HG02840 (cell line): ENCODE results near the gene HPF1.
"Not testable (repeated sequence)": the region's sequence is repeated elsewhere in the genome, so short reads cannot be mapped to it uniquely, and the experiment has no call there.

ENCODE experiments used
- ATAC-seq: cut with Tn5 transposase; IDR thresholded peaks from one replicate; pipeline ENCODE4 v1.9.1; 2021; ENCODE audit warnings: mild to moderate bottlenecking, moderate library complexity, moderate number of reproducible peaks; ENCODE audit not compliant: unreplicated experiment, low FRiP score

Gene HPF1

DNA sequence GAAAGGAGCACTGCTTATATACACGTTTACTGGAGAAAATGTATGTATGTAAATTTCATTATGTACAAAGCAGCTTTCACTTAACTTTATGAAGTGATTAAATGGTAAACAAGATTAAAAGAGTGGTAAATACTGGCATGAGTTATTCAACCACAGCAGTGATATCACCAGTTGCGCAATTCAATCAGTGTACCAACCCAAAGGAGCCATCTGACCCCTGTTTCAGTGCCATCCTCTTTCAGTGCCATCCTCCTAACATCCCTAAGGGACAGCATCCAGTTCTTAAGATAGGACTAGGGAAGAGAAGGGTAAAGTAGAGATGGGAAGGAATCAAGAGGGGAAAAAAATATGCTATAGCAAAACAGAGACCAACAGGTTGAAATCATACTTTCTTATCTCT is 16.2 kb downstream of the HPF1 start:
- ATAC-seq, result no peak

DNA sequence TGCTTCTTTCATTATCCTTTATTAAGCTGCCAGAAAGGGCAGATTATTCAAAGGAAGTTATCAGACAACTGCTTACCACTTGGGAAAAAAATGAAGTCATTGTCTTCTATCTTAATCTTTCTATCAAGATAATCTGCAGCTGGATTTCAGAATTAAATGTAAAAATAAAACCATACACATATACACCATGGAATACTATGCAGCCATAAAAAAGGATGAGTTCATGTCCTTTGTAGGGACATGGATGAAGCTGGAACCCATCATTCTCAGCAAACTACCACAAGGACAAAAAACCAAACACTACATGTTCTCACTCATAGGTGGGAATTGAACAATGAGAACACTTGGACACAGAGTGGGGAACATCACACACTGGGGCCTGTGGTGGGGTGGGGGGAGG is 19.1 kb downstream of the HPF1 start:
- not testable (repeated sequence) for ATAC-seq

- ATAC-seq, result no peak
These were observed 27.2 kb downstream of the HPF1 start for GRCh38 chr4:169730564-169730963.

DNA sequence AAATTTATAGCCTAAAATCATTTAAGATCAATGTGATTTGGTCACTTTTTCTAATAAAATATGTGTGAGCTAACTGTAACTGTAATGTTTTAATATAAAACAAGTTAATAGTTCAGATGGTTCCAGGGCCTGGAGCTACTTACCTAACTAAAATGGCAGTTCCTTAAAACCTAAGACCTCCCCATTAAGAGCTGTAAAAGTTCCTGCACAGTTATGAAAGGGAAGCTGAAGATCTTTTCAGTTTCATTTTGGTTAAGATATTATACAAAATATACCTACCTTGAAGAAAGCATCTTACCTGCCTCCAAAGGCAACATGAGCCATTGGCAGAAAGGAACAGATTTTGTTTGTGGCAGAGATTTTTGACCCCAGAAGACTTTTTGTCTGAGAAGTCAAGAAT is 30.1 kb downstream of the HPF1 start:
- ATAC-seq, result no peak

DNA sequence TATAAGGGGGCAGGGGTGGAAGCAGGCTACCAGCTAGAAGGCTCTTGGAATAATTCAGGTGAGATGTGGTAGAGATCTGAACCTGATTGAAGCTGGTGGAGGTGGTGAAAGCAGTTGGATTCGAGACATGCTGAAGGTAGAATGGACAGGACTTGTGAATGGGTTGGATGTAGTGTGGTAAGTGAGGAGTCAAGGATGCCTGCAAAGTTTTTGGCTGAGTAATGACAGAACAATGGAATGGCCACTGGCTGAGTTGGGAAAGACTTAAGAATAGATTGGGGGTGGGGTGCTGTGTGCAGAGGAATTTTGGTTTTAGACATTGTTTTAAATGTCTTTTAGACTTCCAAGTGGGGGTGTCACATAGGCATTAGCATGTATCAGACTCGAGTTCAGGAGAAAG is 33.5 kb downstream of the HPF1 start:
- ATAC-seq, result no peak

GRCh38 chr4:169723207-169723965 is 34.4 kb downstream of the HPF1 start:
- ATAC-seq, result no peak

DNA sequence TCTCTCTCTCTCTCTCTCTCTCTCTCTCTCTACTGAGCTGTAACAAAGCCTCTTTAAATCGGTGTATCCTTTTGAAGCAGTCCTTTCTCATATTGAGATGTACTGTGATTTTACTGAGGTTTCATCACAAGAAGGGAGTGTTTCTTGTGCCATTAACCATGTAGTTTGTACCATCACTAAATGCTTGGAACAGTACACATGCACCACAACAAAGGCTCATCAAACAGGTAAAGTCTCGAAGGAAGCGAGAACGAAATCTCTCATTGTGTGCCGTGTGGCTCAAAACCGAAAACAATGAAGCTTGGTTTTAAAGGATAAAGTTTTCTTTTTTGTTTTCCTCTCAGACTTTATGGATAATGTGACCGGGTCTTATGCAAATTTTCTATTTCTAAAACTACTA is 37.2 kb downstream of the HPF1 start:
- no peak for ATAC-seq

- no peak for ATAC-seq
These were observed 41.1 kb downstream of the HPF1 start for GRCh38 chr4:169716677-169717076.

DNA sequence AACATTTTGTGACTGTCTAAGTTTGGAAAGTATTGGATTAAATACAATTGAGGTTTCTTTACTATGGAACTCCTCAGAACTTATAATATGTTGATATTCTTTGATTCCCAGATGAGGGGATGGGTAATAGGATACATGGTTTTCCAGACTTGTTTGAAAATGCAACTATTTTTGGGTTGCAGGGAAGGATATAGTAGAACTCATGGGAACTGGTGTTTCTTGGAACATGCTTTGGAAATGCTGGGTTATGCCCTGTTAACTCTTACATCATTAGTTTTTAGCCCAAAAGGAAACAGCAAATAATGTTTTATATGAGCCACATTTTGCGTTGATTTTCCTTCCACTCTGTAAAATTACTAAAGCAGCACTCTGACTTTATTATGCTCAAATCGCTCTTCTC is 41.9 kb downstream of the HPF1 start:
- no peak for ATAC-seq

DNA sequence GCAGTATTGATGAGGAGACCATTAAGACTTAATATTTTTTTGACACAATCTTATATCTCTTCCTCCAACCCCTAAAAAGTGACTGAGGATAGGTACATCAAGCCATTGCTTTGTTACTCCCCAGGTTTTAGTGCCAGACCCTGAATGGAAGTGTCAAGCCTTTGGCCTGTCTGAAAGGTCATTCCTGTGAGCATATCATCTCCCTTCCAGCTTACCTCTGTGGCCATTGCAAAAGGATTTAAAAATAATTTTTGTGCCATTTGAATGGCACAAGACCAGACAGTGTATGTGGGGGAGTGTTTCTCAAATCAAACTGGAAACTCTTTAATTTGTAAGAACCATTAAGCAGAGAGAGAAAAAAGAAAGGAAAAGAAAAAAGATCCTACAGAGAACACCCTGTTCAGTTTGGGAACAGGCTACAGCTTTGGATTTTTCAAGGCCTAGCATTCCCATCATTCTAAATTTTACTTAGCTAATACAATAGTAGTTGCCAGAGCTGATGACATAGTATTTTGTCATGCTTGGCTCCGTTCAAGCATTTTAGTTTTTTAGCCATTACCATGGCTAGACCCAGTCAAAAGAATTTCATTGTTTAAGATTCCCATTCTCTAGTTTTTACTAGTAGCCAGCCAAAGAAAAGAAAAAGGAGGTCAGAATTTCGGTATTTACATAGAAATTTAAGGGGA is 49.6 kb downstream of the HPF1 start:
- ATAC-seq, result no peak

GRCh38 chr4:169698331-169698730 is 59.4 kb downstream of the HPF1 start:
- ATAC-seq, result no peak

- no peak for ATAC-seq
These were observed 67.0 kb downstream of the HPF1 start for GRCh38 chr4:169690787-169691186.

GRCh38 chr4:169689681-169690080 is 68.1 kb downstream of the HPF1 start:
- no peak for ATAC-seq

DNA sequence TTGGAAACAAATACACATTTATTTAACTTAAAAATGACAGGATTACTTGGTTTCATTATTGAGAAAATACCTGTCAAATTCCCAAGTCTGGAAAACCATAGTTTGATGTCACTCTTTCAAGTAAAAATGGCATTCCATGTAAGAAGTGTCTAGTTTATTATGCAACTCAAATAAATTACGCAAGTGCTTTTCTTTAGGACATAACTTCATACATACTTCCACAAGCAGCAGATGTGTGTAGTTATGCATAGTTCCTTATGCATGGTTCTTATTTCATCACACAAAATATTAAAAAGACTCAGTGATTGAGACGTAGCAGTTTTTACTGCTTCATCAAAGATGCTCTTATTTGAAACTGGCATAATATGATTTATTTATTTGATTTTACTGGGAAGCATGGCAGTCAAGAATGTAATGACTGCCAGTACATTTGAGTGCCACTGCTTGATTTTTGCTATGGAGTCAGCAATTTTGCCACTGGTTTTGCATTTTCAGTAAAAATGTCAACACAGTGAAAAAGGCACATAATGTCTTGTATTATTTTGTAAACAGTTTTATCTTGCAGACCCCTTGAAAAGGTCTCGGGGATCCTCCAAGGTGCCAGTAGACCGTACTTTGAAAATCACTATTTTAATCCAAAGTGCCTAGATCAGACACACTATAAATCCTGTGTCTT is 75.2 kb downstream of the HPF1 start:
- ATAC-seq, result no peak
